Activated CD8-positive, alpha-beta T cell treated with anti-CD3 and anti-CD28 coated beads for 36 hours (primary cell): ENCODE results near the gene LRRC4B. TPM values are rescaled to one million over a fixed set of nuclear protein-coding genes. Genes with fewer than 3 reads are reported as not detected.

Experiments used
- ATAC-seq: fragments of 200-7000 bp; cut with Tn5 transposase; one replicate; pipeline ENCODE4 v1.10.0; 2021; ENCODE audit warnings: mild to moderate bottlenecking, moderate library complexity
- CTCF ChIA-PET: fragments of 350-600 bp; sonication (Branson Sonifier 250); formaldehyde crosslinking; loops from one replicate; lab custom pipeline; 2021; ENCODE audit warnings: antibody characterized with exemption; lab: Charles Lee
- POLR2A ChIA-PET: fragments of 350-600 bp; sonication (Branson Sonifier 250); formaldehyde crosslinking; loops from one replicate; lab custom pipeline; 2021; ENCODE audit warnings: antibody characterized with exemption; lab: Charles Lee
- DNase-seq: peaks from one replicate; pipeline ENCODE4 v3.0.0-alpha.2; 2020
- H3K27ac Mint-ChIP-seq: one replicate; pipeline ENCODE4 v1.8.0; 2021; ENCODE audit warnings: mild to moderate bottlenecking, mixed read lengths
- H3K27me3 Mint-ChIP-seq: one replicate; pipeline ENCODE4 v1.8.0; 2021; ENCODE audit warnings: mixed read lengths
- H3K36me3 Mint-ChIP-seq: one replicate; pipeline ENCODE4 v1.8.0; 2021; ENCODE audit warnings: low read depth, mixed read lengths
- H3K4me1 Mint-ChIP-seq: one replicate; pipeline ENCODE4 v1.8.0; 2021; ENCODE audit warnings: low read depth, mixed read lengths
- H3K4me3 Mint-ChIP-seq: one replicate; pipeline ENCODE4 v1.8.0; 2021; ENCODE audit warnings: mild to moderate bottlenecking, moderate library complexity, mixed read lengths
- H3K9me3 Mint-ChIP-seq: one replicate; pipeline ENCODE4 v1.8.0; 2021; ENCODE audit warnings: mixed read lengths
- intact Hi-C: fragments of 100-400 bp; cut with micrococcal nuclease; formaldehyde crosslinking; loops from one replicate; pipeline ENCODE4 v1.10.0; 2022
- total RNA-seq, 2 experiments: library from RNA; stranded (reverse); gene quantifications; one replicate each; pipeline ENCODE4 v1.2.3, GENCODE V29; 2021
- TF ChIP-seq, protein P1 (sequence below): fragments of 200-600 bp; IDR thresholded peaks from one replicate; pipeline ENCODE4 v1.8.0; 2022; ENCODE audit warnings: antibody characterized with exemption, mild to moderate bottlenecking

Gene LRRC4B
- total RNA-seq, 2 experiments from 2014 or later = not detected

DNA sequence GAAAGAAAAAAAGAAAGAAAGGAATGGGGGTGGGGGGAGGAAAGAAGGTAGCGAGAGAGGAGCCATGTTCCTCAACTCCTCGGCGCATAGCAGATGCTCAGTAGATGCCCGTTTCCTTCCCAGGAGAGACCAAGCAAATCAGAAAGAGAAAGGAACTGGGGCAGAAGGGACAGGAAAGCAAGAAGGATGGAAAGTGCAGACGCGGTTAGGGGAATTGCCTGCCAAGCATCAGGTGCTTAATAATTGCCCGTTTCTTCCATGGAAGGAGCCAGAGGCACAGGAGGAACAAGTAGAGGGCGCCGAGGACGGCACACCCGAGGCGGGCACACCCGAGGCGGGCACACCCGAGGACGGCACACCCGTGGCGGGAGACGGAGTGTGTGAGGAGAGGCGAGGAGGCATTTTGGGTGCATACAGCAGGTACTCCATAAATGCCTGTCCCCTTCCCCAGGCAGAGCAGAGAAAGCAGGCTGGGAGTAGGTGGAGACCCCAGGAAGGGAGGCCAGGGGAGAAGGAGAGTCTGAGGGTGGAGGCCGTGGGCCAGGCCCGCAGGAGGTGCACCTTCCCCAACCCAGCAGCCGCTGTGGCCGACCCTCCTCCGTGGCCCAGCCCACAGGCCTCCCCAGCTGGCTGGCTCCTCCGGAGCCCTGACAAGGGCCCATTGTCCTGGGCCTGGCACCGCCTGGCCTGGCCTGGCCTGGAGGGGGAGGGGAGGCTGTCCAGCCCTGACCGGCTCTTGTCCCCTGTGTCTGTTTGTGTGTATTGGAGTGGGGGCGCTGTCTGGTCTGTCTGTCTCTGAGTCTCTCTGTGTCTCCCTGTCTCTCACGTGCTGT, 71.8 kb downstream of the LRRC4B start:
- ATAC-seq (no peak), DNase-seq (no peak)
- POLR2A ChIA-PET = no interaction called here
- H3K4me3 Mint-ChIP-seq = no peak overlapping the region
- intact Hi-C loops = no loop called here
- CTCF ChIA-PET = interaction anchor here (1.2 kb wide), 1 partner anchor 9 kb away, joined by 6 read pairs; no protein-coding TSS in a partner anchor
- TF ChIP-seq, protein P1, sequence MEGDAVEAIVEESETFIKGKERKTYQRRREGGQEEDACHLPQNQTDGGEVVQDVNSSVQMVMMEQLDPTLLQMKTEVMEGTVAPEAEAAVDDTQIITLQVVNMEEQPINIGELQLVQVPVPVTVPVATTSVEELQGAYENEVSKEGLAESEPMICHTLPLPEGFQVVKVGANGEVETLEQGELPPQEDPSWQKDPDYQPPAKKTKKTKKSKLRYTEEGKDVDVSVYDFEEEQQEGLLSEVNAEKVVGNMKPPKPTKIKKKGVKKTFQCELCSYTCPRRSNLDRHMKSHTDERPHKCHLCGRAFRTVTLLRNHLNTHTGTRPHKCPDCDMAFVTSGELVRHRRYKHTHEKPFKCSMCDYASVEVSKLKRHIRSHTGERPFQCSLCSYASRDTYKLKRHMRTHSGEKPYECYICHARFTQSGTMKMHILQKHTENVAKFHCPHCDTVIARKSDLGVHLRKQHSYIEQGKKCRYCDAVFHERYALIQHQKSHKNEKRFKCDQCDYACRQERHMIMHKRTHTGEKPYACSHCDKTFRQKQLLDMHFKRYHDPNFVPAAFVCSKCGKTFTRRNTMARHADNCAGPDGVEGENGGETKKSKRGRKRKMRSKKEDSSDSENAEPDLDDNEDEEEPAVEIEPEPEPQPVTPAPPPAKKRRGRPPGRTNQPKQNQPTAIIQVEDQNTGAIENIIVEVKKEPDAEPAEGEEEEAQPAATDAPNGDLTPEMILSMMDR = no peak
- peaks cover 11% of the 10 kb centered on the region for H3K4me1 Mint-ChIP-seq
- H3K27me3 Mint-ChIP-seq = no peaks in the 10 kb centered on the region
- H3K36me3 Mint-ChIP-seq = no peaks in the 10 kb centered on the region
- no peak overlapping the region for H3K27ac Mint-ChIP-seq
- H3K9me3 Mint-ChIP-seq = no peaks in the 10 kb centered on the region

DNA sequence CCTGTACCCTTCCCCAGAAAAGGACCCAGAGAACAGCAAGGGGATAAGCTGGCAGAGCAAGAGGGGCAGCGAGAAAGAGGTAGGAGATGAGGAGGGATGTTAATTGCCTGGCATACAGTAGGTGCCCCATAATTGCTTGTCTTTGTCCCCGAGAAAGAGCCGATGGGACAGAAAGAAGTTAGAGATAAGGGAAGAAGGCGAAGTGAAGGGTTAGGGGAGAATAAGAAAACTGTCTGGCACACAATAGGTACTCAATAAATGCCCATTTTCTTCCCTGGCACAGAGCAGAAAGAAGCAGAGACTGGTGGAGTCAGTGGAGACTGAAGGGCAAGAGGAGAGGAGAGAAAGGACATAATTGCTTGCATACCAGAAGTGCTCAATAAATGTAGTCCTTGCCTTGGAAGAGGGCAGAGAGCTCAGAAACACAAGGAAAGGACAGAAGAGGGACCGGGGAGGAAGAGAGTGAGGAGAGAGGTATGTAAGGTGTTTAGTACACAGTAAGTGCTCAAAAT, 73.2 kb downstream of the LRRC4B start:
- no peak for DNase-seq
- Mint-ChIP-seq H3K27ac (no peak overlapping the region), H3K36me3 (no peaks in the 10 kb centered on the region), H3K9me3 (no peaks in the 10 kb centered on the region), H3K4me3 (no peak overlapping the region), H3K27me3 (no peaks in the 10 kb centered on the region), H3K4me1 (peaks cover 19% of the 10 kb centered on the region)
- no peak for ATAC-seq
- intact Hi-C loops = no loop called here
- ChIA-PET POLR2A (no interaction called here), CTCF (interaction anchor here (1.3 kb wide), 1 partner anchor 61 kb away, joined by 3 read pairs; no protein-coding TSS in a partner anchor)
- TF ChIP-seq, protein P1 = no peak

DNA sequence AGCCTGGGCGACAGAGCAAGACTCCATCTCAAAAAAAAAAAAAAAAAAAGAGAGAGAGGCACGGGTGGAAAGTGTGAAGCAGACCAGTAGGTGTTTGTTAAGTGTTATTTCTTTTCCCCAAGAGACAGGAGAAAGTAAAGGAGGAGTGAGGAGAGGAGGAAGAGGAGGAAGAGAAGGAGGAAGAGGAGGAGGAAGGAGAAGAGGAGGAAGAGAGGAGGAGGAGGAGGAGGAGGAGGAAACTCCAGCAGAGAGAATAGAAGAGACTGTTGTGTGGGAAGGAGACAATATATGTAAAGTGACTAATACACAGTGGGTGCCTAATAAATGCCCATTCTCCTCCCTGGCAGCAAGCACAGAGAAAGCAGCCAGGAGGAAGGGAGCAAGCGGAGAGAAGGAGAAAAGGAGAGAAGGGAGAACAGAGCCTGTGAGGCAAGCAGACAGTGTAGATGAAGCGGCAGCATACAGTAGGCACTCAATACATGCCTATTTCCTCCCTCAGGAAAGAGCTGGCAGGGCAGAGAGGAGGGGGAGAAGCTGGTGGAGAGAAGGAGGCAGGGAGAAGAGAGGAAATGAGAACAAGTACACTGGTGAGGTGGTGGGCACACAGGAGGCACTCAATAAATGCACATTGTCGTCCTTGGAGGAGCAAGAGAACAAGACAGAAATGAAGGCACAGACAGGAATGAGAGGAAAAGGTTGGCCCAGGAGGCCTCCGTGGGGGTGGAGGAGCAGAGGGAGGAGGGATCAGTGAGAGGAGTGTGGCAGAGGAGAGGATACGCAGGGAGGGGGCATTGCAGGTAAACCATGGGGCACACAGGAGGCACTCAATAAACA, 73.8 kb downstream of the LRRC4B start:
- ATAC-seq (no peak), DNase-seq (no peak)
- Mint-ChIP-seq H3K36me3 (no peaks in the 10 kb centered on the region), H3K27ac (no peak overlapping the region), H3K9me3 (no peaks in the 10 kb centered on the region), H3K4me1 (peaks cover 19% of the 10 kb centered on the region), H3K4me3 (no peak overlapping the region), H3K27me3 (no peaks in the 10 kb centered on the region)
- TF ChIP-seq, protein P1 = no peak
- CTCF ChIA-PET = interaction anchor here (1.3 kb wide), 1 partner anchor 62 kb away, joined by 3 read pairs; no protein-coding TSS in a partner anchor
- POLR2A ChIA-PET = no interaction called here
- intact Hi-C loops = no loop called here

DNA sequence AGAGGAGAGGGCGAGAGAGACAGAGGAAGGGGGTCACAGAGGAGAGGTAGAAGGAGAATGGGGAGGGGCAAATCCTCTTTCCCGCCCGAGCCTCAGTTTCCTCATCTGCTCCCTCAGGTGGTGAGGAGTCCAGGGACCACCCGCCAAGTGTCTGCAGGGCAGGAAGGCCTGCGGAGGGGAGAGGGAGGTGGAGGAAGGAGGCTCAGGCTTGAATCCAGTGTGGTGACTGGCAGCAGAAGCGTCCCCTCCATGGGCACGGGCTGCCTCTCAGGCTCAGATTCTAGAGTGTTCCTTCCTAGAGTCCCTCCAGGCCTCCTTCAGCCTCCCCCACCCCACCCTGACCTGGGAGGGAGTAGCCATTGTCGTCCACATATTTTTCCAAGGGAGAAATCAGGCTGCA, 75.1 kb downstream of the LRRC4B start:
- H3K27me3 Mint-ChIP-seq = no peaks in the 10 kb centered on the region
- H3K36me3 Mint-ChIP-seq = peaks cover 4% of the 10 kb centered on the region
- ATAC-seq (no peak), DNase-seq (no peak)
- no peak overlapping the region for H3K4me3 Mint-ChIP-seq
- peaks cover 19% of the 10 kb centered on the region for H3K4me1 Mint-ChIP-seq
- H3K27ac Mint-ChIP-seq = no peak overlapping the region
- intact Hi-C loops = no loop called here
- no peaks in the 10 kb centered on the region for H3K9me3 Mint-ChIP-seq
- ChIA-PET POLR2A (no interaction called here), CTCF (no interaction called here)
- TF ChIP-seq, protein P1 = no peak
